SK-N-SH (cell line): ENCODE results near the gene GABRD. TPM values are rescaled to one million over a fixed set of nuclear protein-coding genes. Genes with fewer than 3 reads are reported as not detected.

Experiments used
- CTCF ChIA-PET: fragments of 300-600, 350-600 bp; formaldehyde crosslinking; extraction: SDS; loops from one replicate; lab custom pipeline; 2021; lab: Yijun Ruan, JAX
- POLR2A ChIA-PET: fragments of 350-600 bp; sonication (Branson Sonifier 250); formaldehyde crosslinking; extraction: SDS; loops from one replicate; lab custom pipeline; 2020; ENCODE audit warnings: antibody characterized with exemption, inconsistent platforms; lab: Yijun Ruan, JAX
- DNase-seq: peaks from one replicate; pipeline ENCODE4 v3.0.0; 2012
- H2AFZ ChIP-seq: fragments of 200-600 bp; sonication (generic); 2 replicates; pipeline ENCODE4 v1.8.1; 2016; ENCODE audit warnings: antibody characterized with exemption, mild to moderate bottlenecking, low read depth
- H3F3A ChIP-seq: fragments of 200-600 bp; sonication (generic); replicated peaks from 2 replicates; pipeline ENCODE3; 2016; ENCODE audit warnings: antibody characterized with exemption, mild to moderate bottlenecking; ENCODE audit not compliant: insufficient read depth
- H3K27ac ChIP-seq, 2 experiments: fragments of 200-500 bp in 1 of 2; fragments of 200-600 bp in 1 of 2; sonication (Bioruptor generic) in 1 of 2; sonication (generic), shearing (Covaris generic) in 1 of 2; 2 replicates each; pipeline versions ENCODE4 v1.5.1 to v1.6.1; 2014 to 2016; ENCODE audit warnings: low read depth in 2 of 2, inconsistent platforms in 1 of 2, low read length in 1 of 2, mild to moderate bottlenecking in 1 of 2, mixed read lengths in 1 of 2
- H3K27me3 ChIP-seq: fragments of 200-600 bp; sonication (generic), shearing (Covaris generic); 2 replicates; pipeline ENCODE4 v1.6.1; 2016; ENCODE audit warnings: mixed run types; ENCODE audit not compliant: insufficient read depth
- H3K36me3 ChIP-seq, 2 experiments: fragments of 200-500 bp in 1 of 2; fragments of 200-600 bp in 1 of 2; sonication (Bioruptor generic) in 1 of 2; sonication (generic) in 1 of 2; replicated peaks in 1 of 2; 2 replicates each; pipeline versions ENCODE3 to v1.5.1; 2014 to 2016; ENCODE audit warnings: low read length in 1 of 2, mild to moderate bottlenecking in 1 of 2; ENCODE audit not compliant: insufficient read depth in 2 of 2, control insufficient read depth in 1 of 2
- H3K4me1 ChIP-seq, 2 experiments: fragments of 200-500 bp in 1 of 2; fragments of 200-600 bp in 1 of 2; sonication (Bioruptor generic) in 1 of 2; sonication (generic), shearing (Covaris generic) in 1 of 2; 2 replicates each; pipeline versions ENCODE4 v1.5.1 to v1.6.1; 2014 to 2016; ENCODE audit warnings: low read depth in 1 of 2, low read length in 1 of 2, mixed run types in 1 of 2; ENCODE audit not compliant: insufficient read depth in 2 of 2, control insufficient read depth in 1 of 2
- H3K4me2 ChIP-seq: fragments of 200-600 bp; sonication (generic), shearing (Covaris generic); 2 replicates; pipeline ENCODE4 v1.6.1; 2017; ENCODE audit warnings: mixed run types
- H3K4me3 ChIP-seq, 2 experiments: fragments of 200-500 bp in 1 of 2; fragments of 200-600 bp in 1 of 2; sonication (Bioruptor generic) in 1 of 2; sonication (generic), shearing (Covaris generic) in 1 of 2; 2 replicates each; pipeline versions ENCODE4 v1.5.1 to v1.8.1; 2014 to 2016; ENCODE audit warnings: low read depth in 2 of 2, inconsistent platforms in 1 of 2, low read length in 1 of 2, mild to moderate bottlenecking in 1 of 2, mixed read lengths in 1 of 2, moderate library complexity in 1 of 2
- H3K79me2 ChIP-seq: fragments of 200-600 bp; sonication (generic); 2 replicates; pipeline ENCODE4 v1.8.1; 2017; ENCODE audit warnings: mild to moderate bottlenecking; ENCODE audit not compliant: insufficient read depth
- H3K9ac ChIP-seq: fragments of 200-600 bp; sonication (generic); 2 replicates; pipeline ENCODE4 v1.6.1; 2017; ENCODE audit warnings: mixed run types
- H3K9me2 ChIP-seq: fragments of 200-600 bp; sonication (generic); 2 replicates; pipeline ENCODE4 v1.6.1; 2017; ENCODE audit warnings: mixed run types
- H3K9me3 ChIP-seq: fragments of 200-600 bp; sonication (generic); 2 replicates; pipeline ENCODE4 v1.6.1; 2017; ENCODE audit warnings: mixed run types, mild to moderate bottlenecking, moderate library complexity
- H4K20me1 ChIP-seq: fragments of 200-600 bp; sonication (generic); 2 replicates; pipeline ENCODE4 v1.6.1; 2017; ENCODE audit warnings: mild to moderate bottlenecking, mixed run types; ENCODE audit not compliant: insufficient read depth
- CHD2 ChIP-seq: fragments of 150-350 bp; IDR thresholded peaks from 2 replicates; pipeline ENCODE4 v1.6.1; 2018; ENCODE audit warnings: low read length; ENCODE audit not compliant: partially characterized antibody
- EP300 ChIP-seq, 2 experiments: IDR thresholded peaks; 2 replicates each; pipeline versions ENCODE4 v1.4.0 to v1.6.1; 2012; ENCODE audit warnings: borderline replicate concordance in 1 of 2, low read depth in 1 of 2, low read length in 1 of 2
- EZH2phosphoT487 ChIP-seq: fragments of 200-600 bp; sonication (generic); IDR thresholded peaks from 2 replicates; pipeline ENCODE4 v1.6.1; 2017; ENCODE audit warnings: low read depth, mixed run types, mild to moderate bottlenecking, antibody characterized with exemption, moderate library complexity, borderline replicate concordance
- FOXM1 ChIP-seq: IDR thresholded peaks from 2 replicates; pipeline ENCODE4 v1.4.0; 2012; ENCODE audit warnings: low read depth, mild to moderate bottlenecking
- MEF2A ChIP-seq: IDR thresholded peaks from 2 replicates; pipeline ENCODE4 v1.4.0; 2012; ENCODE audit warnings: low read depth, borderline replicate concordance
- MXI1 ChIP-seq: IDR thresholded peaks from 2 replicates; pipeline ENCODE4 v1.6.1; 2012; ENCODE audit warnings: mild to moderate bottlenecking, low read depth, low read length, improper control_type of control experiment
- POLR2AphosphoS5 ChIP-seq: IDR thresholded peaks from 2 replicates; pipeline ENCODE4 v1.6.1; 2012; ENCODE audit warnings: low read depth, low read length
- RAD21 ChIP-seq: IDR thresholded peaks from 2 replicates; pipeline ENCODE4 v1.6.1; 2012; ENCODE audit warnings: mild to moderate bottlenecking, low read length
- RCOR1 ChIP-seq: fragments of 150-350 bp; IDR thresholded peaks from 2 replicates; pipeline ENCODE4 v1.6.1; 2017; ENCODE audit warnings: antibody characterized with exemption, low read length
- REST ChIP-seq: IDR thresholded peaks from 2 replicates; pipeline ENCODE4 v1.6.1; 2012; ENCODE audit warnings: mild to moderate bottlenecking, low read depth, low read length, moderate library complexity
- RXRA ChIP-seq: IDR thresholded peaks from 2 replicates; pipeline ENCODE4 v1.4.0; 2012; ENCODE audit warnings: low read depth, mild to moderate bottlenecking, borderline replicate concordance
- SIN3A ChIP-seq: IDR thresholded peaks from 2 replicates; pipeline ENCODE4 v1.6.1; 2012; ENCODE audit warnings: low read depth, mild to moderate bottlenecking, low read length, moderate library complexity, borderline replicate concordance
- SMC3 ChIP-seq: IDR thresholded peaks from 2 replicates; pipeline ENCODE4 v1.6.1; 2012; ENCODE audit warnings: low read depth, low read length, improper control_type of control experiment
- TAF1 ChIP-seq: IDR thresholded peaks from 2 replicates; pipeline ENCODE4 v1.6.1; 2012; ENCODE audit warnings: low read depth, mild to moderate bottlenecking, low read length, moderate library complexity, borderline replicate concordance
- WGBS: methylation state at CpG from one replicate; pipeline ENCODE4 v1.1.6; 2017; ENCODE audit warnings: low lambda C conversion rate; 5-methylcytosine and 5-hydroxymethylcytosine counted together
- polyA plus RNA-seq, 3 experiments: library from polyadenylated mRNA; depleted of rRNA; stranded (reverse); fragments of >200 nt; gene quantifications; 2 replicates each; pipeline ENCODE4 v1.2.3, GENCODE V29; 2012
- TF ChIP-seq, protein P1 (sequence below): IDR thresholded peaks from 2 replicates; pipeline ENCODE4 v1.4.0; 2012; ENCODE audit warnings: low read depth, borderline replicate concordance
- TF ChIP-seq, protein P2 (sequence below): IDR thresholded peaks from 2 replicates; pipeline ENCODE4; 2012

GABRD gene
- polyA plus RNA-seq, 1 of the 3 experiments (the other 2 are of a cell fraction), result 0.07 TPM

DNA sequence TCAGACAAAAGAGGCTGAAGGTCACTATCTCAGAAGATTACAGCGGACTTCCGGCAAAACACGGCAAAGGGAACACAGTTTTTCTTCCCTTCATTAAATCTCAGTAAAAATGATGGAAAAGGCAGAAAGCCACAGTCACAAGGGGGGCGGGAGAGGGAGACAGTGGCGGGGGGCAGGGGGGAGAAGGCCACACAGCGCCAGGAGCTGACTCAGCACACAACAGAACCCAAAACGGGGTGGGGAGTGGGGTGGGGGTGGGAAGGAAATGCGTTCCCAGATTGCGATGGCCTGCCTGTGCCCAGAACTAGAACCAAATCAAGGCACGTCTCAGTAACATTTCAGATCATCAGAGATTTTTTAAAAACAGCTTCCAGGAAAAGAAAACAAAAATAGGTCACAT lies 28.9 kb upstream of the GABRD start (continued):
- no peak for TF ChIP-seq FOXM1
- no peak for TF ChIP-seq EP300 (IDR thresholded peaks at IDR 0.05; ENCODE audit: borderline replicate concordance in 1 of 2, low read depth in 1 of 2, low read length in 1 of 2)

GRCh38 chr1:1994536-1994935 lies 24.6 kb upstream of the GABRD start:
- WGBS, result 77% methylated on average over 8 of the region's 8 CpGs

GRCh38 chr1:1996207-1996651 lies 22.9 kb upstream of the GABRD start:
- POLR2A ChIA-PET, result no interaction called here
- no peaks in the 10 kb centered on the region for H3K9me2 ChIP-seq
- no peaks in the 10 kb centered on the region for H3K79me2 ChIP-seq
- WGBS, result 65% methylated on average over 12 of the region's 12 CpGs
- no peak overlapping the region for H3K27ac ChIP-seq
- no peaks in the 10 kb centered on the region for H3K9me3 ChIP-seq
- no peaks in the 10 kb centered on the region for H3K36me3 ChIP-seq
- no peak overlapping the region for H3K9ac ChIP-seq
- no peak overlapping the region for H2AFZ ChIP-seq
- no peak overlapping the region for H3K4me2 ChIP-seq
- CTCF ChIA-PET, result interaction anchor here (0.8 to 1.5 kb wide), 2 partner anchors 35 to 48 kb away, joined by 4 read pairs; no protein-coding TSS in a partner anchor
- H3K4me1 ChIP-seq, result no peaks in the 10 kb centered on the region
- H4K20me1 ChIP-seq, result no peaks in the 10 kb centered on the region
- DNase-seq, result no peak
- H3K4me3 ChIP-seq, result no peak overlapping the region
- H3F3A ChIP-seq, result no peaks in the 10 kb centered on the region
- H3K27me3 ChIP-seq, result no peaks in the 10 kb centered on the region
- TF ChIP-seq RXRA, result no peak
- TF ChIP-seq EZH2phosphoT487, result no peak
- TF ChIP-seq, protein P1, sequence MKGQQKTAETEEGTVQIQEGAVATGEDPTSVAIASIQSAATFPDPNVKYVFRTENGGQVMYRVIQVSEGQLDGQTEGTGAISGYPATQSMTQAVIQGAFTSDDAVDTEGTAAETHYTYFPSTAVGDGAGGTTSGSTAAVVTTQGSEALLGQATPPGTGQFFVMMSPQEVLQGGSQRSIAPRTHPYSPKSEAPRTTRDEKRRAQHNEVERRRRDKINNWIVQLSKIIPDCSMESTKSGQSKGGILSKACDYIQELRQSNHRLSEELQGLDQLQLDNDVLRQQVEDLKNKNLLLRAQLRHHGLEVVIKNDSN, result no peak
- TF ChIP-seq SMC3, result no peak
- TF ChIP-seq REST, result no peak
- no peak for TF ChIP-seq RCOR1
- TF ChIP-seq EP300 (IDR thresholded peaks at IDR 0.05; ENCODE audit: borderline replicate concordance in 1 of 2, low read depth in 1 of 2, low read length in 1 of 2), result no peak
- TF ChIP-seq TAF1, result no peak

More at GRCh38 chr1:1994536-1994935, 24.6 kb upstream of the GABRD start:
- no peaks in the 10 kb centered on the region for H3K79me2 ChIP-seq
- CTCF ChIA-PET, result no interaction called here
- H3K27me3 ChIP-seq, result no peaks in the 10 kb centered on the region
- no peak overlapping the region for H3K27ac ChIP-seq
- H3K4me3 ChIP-seq, result no peak overlapping the region
- no peak overlapping the region for H3K4me2 ChIP-seq
- DNase-seq, result no peak
- no peak overlapping the region for H2AFZ ChIP-seq
- H3K9me3 ChIP-seq, result no peaks in the 10 kb centered on the region
- H4K20me1 ChIP-seq, result no peaks in the 10 kb centered on the region
- POLR2A ChIA-PET, result no interaction called here
- no peaks in the 10 kb centered on the region for H3K36me3 ChIP-seq
- TF ChIP-seq, protein P1, result no peak
- TF ChIP-seq SIN3A, result no peak
- no peak for TF ChIP-seq RXRA
- no peak for TF ChIP-seq RAD21
- TF ChIP-seq MEF2A, result no peak
- no peak for TF ChIP-seq MXI1
- no peak for TF ChIP-seq SMC3
- no peak for TF ChIP-seq FOXM1
- TF ChIP-seq POLR2AphosphoS5, result no peak
- TF ChIP-seq CHD2, result no peak
- TF ChIP-seq, protein P2, sequence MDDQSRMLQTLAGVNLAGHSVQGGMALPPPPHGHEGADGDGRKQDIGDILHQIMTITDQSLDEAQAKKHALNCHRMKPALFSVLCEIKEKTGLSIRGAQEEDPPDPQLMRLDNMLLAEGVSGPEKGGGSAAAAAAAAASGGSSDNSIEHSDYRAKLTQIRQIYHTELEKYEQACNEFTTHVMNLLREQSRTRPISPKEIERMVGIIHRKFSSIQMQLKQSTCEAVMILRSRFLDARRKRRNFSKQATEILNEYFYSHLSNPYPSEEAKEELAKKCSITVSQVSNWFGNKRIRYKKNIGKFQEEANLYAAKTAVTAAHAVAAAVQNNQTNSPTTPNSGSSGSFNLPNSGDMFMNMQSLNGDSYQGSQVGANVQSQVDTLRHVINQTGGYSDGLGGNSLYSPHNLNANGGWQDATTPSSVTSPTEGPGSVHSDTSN, result no peak
- TF ChIP-seq TAF1, result no peak
- no peak for TF ChIP-seq RCOR1
- no peaks in the 10 kb centered on the region for H3F3A ChIP-seq
- H3K4me1 ChIP-seq, result no peaks in the 10 kb centered on the region
- H3K9ac ChIP-seq, result no peak overlapping the region
- no peaks in the 10 kb centered on the region for H3K9me2 ChIP-seq
